Stimulated activated CD8-positive, alpha-beta memory T cell treated with anti-CD3 and anti-CD28 coated beads, Interleukin-7, amount 100 ng/mL, for 1 hour (primary cell): Measurements from ENCODE around the gene BICD1.
"Not testable (repeated sequence)": the region's sequence is repeated elsewhere in the genome, so short reads cannot be mapped to it uniquely, and the experiment has no call there.

Experiments used
- DNase-seq, 2 donors: peaks; one replicate each; pipeline ENCODE4 v3.0.0-alpha.2; 2020; ENCODE audit warnings: low read depth in 2 of 2

Gene BICD1

DNA sequence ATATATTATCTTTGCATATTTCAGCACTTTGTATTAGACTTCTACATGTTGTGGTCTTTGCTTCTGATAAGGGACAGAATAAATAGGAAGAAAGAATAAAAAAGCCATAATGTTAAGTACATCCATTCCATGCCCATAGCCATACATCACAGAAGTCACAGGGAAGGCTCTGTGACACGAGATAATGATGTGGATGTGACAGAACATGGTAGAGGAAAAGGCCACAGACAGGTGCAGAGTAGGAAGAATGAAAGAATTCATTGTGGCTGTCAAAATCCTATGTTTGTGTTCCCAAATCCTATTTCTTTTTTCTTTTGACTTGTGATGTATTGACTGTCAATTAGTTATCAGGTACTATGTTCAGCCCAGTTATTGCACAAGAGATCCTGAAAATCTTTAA is 38.4 kb downstream of the BICD1 start:
- no peak for DNase-seq

DNA sequence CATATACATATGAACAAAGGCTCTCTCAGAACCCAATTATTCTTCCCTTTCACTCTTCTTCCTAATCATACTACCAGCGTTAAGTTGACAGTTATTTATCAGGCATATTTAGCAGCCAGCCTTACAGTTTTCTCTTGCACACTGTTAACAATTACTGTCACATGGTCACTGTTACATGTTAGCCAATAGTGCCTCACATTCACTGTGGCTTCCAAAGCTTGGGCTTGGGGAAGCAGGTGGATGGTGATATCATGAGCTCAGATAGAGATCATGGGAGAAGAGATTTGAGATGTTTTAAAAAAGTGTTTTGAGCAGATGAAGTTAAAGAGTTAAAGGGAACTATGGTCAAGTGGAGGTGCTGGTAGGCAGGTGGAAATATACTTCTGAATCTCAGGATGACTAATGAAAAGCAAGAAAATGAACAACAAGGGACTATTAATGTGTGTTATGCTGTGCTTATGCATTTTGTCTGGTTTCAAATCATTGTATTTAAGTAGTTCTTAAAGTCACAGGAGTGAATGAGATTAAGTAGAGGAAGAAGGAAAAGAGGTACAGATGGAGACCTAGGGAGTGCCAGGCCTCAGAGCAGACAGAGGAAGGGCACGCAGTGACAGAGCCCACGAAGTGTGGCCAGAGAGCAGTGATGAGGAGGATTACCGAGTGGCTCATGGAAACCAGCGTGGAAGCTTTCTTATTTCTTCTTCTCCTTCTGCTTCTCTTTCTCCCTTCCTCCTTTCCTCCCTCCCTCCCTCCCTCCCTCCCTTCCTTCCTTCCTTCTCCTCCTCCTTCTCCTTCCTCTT is 39.6 kb downstream of the BICD1 start:
- no peak for DNase-seq

DNA sequence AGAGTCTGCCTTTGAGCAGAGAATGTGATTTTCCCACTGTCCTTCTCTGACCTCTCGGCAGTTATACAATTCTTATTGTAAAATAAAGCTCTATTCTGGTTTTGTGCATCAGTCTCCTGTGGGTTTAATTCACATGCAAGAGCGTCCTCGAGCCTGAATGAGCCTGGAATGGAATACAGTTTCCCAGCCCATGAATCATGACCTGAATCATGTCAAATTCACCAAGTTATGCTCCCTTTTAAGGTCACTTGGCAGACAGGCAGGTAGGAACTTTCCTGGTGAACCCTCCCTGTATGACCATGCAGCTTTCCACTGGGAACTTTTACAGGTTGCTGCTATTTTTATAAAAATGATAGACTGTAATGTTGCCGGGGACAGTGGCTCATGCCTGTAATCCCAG is 41.7 kb downstream of the BICD1 start:
- no peak for DNase-seq

DNA sequence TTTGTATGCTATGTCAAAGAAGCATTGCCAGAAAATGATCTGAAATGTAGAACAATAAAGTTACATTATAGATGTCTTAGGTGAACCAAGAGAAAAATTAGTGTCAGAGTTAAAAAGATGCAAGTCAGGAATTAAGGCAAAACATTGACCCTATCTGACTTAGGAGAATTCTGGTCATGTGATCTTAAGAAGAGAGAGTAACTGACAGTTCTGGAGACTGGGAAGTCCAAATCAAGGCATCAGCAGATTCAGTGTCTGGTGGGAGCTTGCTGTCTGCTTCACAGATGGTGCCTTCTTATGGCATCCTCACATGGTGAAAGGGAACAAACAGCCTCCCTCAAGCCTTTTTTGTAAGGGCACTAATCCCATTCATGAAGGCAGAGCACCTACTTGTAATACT is 42.8 kb downstream of the BICD1 start:
- DNase-seq: no peak

DNA sequence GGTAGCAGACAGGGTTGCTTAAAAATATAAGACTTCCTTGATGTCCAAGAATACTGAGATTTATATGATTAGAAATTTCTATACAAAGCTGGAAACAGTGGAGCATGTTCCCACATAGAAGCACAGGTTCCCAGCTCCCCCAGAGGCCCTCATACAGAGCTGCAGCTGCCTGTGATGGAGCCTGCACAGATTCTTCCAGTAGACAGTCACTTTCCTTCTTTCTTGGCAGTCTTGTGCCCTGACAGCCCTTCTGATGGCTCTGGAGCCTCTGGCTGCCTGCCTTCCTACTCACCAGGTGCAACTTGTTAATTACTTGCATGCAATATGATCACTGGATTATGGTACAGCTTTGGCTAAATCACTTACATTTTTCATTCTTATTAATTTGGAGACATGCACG is 44.4 kb downstream of the BICD1 start:
- no peak for DNase-seq

DNA sequence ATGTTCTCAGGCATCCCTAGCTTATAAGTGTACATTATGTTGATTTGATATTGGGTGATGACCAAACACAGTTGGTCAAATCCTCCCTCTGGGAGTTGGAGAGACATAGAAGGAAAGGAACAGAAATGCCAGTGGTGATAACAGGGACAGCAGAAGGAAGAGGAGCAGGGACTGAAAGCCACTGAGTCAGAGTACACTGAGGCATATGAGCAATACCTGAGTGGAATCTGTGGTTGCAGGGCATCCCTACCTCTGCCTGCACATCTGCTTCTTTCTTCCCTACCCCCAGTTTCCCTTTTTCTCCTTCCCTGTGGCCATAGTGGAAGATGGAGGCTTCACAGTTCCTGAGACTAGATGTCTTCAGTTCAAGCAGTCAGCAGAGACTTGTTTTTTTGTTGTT is 44.9 kb downstream of the BICD1 start:
- DNase-seq: no peak

DNA sequence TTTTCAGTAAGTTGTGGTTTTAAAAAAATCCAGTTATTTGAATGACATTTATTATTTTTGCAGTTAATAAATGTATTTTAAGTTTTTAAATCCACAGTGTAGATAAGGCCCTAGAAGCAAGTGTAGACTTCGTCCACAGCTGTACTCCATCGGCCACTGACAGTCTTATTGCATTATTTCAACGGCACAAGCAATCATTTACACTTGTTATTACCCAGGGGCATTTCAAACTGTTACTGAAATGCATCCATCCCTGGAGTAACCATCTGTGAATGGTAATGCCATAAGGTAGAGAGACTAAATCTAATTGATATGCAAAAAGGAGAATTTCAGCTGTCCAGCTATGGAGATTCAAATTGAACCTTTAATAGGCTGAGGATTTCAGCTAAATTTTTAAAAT is 48.4 kb downstream of the BICD1 start:
- no peak for DNase-seq

DNA sequence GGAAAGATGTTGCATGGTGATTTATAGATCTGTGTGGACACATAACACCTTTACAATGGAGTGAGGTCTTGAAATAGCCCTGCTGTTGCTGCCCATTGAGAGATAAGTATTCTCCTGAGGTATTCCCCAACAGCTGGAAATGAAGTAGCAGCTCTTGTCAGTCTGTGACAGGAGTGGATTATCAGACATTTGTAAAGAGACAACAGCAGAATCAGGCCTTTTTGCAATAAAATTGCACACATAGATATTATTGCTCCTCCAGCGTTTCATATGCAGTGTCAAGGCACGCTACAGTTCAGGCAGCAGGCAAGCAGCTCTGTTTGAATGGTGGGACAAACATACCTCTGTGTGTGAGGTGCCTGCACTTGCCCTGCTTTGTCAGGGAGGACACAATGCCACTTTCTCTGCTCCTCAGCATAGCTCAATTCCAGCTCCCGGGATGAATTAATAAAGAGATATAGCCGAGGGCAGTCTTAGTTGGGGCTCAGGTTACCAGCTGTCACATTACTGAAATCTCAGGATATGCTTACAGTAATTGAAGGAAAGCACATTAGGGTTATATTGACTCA is 49.4 kb downstream of the BICD1 start:
- DNase-seq: no peak

DNA sequence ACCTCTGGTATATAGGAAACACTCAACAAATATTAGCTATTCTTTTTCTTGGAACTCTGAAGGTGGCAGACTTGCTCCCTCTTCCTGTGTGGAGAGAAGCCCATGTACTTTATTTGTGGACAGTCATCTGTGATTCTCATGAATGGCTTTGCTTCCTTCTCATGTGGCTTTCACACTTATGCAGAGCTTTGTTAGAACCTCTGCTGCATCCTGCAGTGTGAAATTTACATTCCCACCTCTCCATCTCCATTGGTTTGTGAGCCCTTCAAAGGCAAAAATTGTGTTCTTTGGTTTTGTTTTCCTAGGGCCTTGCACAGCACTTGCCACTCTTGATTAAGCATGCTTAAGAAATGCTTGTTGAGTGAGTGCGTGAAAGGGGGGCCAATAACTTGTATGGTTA is 51.9 kb downstream of the BICD1 start:
- DNase-seq: no peak

DNA sequence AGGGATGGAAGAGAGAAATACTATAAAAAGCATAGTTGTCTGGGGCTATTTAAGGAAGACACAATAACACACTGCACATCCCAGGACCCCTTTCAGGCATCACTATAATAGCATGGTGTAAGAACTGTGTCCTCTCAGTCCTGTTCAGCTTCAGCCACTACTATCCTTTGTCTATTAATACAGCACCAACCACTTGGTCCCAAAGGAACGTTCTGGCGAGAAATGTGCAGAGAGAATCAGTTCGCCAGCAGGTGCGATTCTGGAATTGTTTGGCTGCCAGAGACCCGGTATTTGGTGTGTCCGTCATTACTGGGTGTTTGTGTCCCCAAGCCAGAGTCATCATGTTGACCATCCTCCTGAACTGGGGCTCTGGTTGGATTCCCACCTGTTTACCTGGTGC is 52.7 kb downstream of the BICD1 start:
- DNase-seq: no peak

DNA sequence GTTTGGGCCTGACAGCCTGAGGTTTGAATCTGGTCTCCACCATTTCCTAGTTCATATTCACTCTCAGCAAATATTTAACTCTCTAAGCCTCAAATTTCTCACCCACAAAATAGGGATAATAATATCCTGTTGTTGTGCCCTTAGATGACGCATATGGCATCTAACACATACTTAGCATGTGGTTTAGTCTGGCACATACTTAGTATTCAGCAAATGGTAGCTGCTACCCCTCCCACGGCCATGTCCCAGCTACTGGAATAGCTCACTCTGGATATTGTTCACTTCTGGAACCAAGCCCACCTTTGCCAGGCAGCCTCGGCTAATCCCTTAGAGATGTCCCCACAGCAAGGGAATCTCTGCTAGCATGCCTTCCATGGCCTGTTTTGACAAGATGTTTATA is 53.3 kb downstream of the BICD1 start:
- no peak for DNase-seq

DNA sequence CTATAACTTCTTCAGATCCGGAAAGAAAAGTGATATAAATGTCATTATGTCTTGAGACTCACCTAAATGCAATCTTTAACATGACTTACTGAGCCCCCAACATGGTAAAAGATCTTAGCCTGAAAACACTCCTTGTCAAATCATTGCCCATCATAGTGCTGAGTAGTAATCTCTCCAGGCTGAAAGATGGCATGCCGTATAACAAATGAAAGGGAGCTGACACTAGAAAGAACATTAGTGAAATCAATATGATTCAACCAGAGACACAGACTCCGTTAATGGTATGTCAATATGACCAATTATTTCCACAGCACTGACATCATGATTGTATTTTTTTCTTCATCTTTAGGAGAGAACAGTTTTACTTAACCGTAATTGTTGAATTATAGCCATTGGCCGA is 54.4 kb downstream of the BICD1 start:
- no peak for DNase-seq

DNA sequence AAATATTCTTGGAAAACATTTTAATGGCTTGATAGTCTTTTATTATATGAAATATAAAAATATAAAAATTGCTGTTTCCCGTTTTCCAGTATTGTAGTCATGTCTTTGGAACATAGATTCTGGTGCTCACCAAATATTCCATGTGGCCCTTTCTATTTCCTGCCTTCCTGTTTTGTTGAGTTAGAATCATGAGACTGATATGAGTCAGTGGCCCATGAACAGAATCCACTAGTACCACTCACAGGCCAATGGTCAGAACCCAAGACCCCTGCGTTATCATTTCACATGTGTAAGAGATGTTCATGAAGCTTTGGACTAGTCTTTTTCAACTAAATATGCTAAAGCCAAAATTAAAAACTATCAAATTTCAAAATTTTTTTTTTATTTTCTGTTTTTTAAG is 56.9 kb downstream of the BICD1 start:
- no peak for DNase-seq

DNA sequence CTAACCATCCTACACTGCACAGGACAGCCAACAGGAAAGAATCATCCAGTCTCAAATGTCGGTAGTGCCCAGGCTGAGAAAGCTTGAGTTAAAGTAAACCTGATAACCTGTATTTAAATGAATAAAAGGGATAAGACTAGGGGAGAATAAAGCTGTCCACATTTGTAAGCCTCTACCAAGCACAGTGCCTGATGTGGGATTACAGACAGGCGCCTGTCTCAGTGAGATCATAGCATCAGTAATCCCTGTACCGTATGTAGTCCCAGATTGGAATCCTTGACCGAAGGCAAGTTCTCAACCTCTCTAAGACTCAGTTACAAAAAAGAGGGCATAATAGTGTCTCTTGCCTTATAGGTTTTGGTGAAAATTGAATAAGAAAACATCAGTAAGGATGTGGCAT is 59.9 kb downstream of the BICD1 start:
- no peak for DNase-seq

DNA sequence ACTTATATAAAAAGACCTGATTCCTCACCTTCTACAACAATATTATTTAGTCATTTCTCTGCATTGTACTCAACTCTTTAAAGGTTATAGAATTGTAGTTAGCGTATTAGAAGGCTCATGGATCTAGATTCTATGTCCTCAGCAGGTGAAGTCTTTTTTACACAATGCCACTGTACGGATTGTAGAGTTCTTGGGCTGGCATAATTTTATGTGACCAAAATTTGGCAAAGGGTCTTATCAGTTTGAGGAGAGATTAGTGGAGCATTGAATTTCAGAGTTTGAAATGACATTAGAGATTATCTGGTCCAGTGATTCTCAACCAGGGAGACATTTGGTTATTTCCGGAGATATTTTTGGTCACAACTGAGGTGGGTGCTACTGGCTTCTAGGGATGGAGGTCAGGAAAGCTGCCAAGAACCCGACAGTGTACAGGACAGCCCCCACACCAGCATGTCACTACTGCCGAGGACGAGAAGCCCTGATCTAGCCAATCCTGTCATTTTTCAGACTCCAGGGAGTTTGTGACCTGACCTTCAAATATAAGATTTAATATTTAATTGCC is 63.9 kb downstream of the BICD1 start:
- DNase-seq: no peak

DNA sequence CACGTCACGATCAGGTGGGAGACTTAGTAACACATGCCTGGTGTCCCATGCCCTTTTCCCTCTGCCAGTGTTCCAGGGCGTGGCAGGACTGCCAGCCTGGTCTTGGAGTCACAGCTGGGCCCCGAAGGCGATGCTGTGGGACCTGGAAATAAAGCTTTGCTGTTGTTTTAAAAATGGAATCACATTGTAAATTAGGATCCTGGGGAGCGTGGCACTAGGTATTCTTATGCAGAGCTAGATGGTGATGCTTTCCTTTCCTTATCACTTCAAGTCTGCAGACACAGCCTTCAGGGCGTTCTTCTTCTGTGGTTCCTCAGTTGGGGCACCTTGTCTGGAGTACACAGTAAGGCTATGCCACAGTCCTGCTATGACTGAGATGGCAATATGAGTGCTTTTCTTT is 64.6 kb downstream of the BICD1 start:
- DNase-seq: no peak

DNA sequence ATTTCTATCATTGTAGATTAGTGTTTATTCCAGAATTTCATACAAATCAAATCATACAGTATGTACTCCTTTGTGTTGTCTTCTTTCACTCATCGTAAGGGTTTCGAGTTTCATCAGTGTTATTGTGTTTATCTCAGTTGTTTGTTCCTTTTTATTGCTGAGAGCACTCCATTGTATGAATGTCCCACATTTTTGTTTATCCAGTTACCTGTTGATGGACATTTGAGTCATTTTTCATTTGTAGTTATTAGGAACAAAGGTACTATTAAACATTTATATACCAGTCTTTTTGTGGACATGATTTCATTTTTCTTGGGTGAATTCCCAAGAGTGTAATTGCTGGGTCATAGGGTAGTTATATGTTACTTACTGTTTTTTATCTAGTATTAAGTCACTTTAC is 70.0 kb downstream of the BICD1 start:
- no peak for DNase-seq

DNA sequence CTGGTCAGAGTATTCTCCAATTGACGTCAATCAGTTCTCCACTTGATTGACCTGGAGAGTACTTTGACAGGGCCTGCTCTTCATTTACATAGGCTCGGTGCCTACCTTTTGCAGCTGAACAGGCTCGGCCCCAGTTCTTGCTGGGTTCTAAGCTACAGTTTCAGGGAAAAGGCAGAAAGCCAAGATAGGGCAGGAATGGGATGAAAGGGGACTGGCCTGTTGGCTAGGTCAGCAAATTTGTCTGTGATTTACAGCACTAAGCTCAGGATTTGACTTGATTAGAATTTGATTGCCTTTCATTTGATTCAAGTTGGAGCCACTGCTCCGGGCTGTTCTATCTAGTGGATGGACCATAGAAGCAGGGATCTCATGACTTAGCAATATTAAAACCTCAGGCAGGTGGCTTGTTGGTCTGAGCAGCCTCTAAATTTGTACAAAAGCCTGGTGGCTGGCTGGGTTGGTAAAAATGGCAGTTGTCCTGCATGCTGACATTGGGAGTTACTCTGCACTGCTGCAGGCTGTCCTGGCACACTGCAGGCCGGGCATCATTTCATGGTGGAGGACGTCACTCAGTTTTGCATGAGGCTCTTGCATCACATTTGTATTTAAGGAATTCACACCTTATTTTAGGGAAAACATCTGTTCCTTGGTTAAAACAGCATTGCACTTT is 71.8 kb downstream of the BICD1 start:
- no peak for DNase-seq

DNA sequence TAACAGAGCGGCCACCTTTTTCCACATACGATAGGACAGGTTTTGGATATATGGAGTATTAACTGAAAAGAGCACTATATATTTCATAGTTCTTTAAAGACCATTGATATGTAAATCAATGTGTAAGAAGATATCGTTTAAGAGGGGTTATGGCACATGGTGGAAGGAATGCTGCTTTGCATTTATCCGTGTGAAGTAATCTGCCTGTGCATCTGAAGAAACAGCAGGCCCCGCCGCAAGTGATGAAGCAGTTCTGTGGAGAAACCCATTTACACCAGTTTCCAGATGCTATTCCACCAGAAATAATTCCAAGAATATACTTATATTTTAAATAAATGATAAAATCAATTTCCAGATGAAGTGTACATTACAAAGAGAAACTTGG is 72.4 kb downstream of the BICD1 start:
- DNase-seq: no peak

DNA sequence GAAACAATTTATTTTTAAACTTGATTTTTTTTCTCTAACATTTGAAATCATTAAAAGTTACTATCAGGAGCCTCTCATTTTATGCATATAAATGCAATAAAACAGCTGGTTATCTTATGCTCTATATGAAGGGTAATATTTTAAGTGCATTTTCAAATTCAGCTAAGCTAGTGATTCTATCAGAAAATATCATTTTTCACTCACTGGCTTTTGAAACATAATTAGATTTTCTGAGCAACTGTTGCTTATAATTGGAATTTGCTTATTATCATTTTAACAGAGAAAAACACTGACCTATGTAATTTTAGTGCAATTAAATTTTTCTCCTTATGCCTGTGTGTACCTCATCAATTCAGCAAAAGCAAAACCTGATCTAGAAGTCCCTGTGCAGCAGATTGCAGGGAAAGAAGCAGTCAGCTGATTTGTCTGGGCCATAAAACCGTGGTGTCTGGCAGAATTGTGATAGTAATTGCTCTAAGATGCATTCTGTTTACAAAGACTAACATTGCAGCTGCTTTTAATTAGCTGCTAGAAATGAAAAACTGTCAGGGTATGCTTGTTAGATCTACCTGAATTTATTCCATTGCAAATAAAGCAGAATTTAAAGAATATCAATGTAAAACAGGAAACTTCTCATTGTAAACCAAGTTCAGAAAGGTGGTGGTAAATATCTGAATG is 75.0 kb downstream of the BICD1 start:
- DNase-seq: no peak

DNA sequence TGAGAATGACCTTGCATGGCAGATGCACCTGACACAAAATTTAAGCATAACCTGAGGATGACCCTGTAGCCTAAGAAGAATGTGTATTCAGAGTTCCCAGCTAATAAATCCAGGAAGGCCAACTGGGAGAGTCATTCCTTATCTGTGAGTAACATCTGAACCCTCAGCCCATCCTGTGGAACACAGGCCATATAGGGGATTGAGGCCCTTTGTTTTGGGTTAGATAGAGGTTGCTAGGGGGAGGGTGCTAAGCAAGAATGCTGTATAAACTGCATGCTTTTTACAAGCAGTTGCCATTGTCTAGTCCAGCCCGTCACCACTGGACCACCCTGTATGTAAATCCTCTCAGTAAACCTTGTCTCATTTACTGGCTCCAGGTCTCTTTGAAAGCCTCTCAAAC is 77.0 kb downstream of the BICD1 start:
- no peak for DNase-seq

DNA sequence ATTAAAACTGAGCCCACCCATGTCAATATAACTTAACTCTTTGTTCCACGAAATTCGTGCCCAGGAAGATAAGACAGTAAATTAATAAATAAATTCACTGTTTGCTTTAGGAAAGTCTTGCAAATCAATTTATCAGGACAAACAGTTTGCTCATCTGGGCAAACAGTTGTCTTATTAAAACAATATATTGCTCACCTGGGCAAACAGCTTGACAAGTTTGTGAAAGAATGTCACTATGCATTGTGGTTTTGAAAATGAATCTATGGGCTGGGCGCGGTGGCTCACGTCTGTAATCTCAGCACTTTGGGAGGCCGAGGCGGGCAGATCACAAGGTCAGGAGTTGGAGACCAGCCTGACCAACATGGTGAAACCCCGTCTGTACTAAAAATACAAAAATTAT is 80.5 kb downstream of the BICD1 start:
- not testable (repeated sequence) for DNase-seq

DNA sequence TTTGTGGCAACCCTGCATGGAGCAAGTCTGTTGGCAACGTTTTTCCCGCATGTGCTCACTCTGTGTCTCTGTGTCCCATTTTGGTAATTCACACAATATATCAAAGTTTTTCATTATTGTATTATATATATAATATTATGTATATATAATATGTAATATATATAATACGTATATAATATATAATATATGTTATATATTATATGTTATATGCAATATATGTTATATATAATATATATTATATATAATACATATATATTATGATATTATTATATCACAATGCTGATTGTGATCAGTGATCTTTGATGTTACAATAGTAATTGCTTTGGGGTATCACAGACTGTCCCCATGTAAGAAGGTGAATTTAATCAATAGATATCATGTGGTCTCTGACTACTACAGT is 84.8 kb downstream of the BICD1 start:
- DNase-seq: no peak
